Measurements from ENCODE around the gene SAC3D1. TPM values are rescaled to one million over a fixed set of nuclear protein-coding genes. Genes with fewer than 3 reads are reported as not detected.

SAC3D1 gene
- 3.4 TPM for total RNA-seq (2013)
- polyA plus RNA-seq (10 to 100 TPM in 1 of 3 donors, 1 to 10 TPM in 2; 4.4 to 14.1 (median 6.7) TPM), polyA minus RNA-seq (6.8 and 12.8 TPM in 2 replicates), total RNA-seq (0.42 to 5.5 (median 1.4) reads per million in 11 experiments)

- H3K36me3 ChIP-seq (replicated peaks in 1 of 2; ENCODE audit: control insufficient read depth in 1 of 2, insufficient read depth in 2 of 2, low read length in 2 of 2): peaks cover 14 to 39% of the 10 kb centered on the region in 2 donors
- WGBS (ENCODE audit: insufficient coverage): under 1% methylated on average over 91 of the region's 91 CpGs
- no peak for TF ChIP-seq CTCF (IDR thresholded peaks at IDR 0.05)
- Mint-ChIP-seq H3K9me3 (no peaks in the 10 kb centered on the region), H3K4me1 (peaks cover 34% of the 10 kb centered on the region), H3K4me3 (peak within 1 kb of the TSS; percentile 91 to 95), H3K36me3 (peaks cover 21 to 49% of the 10 kb centered on the region in 2 donors), H3K27me3 (ENCODE audit: low read depth in 3 of 3) (peaks cover 0 to 2% (median 0%) of the 10 kb centered on the region in 3 donors), H3K27ac (peak within 1 kb of the TSS; percentile 89 to 98 (median 95))
- H3K4me3 ChIP-seq (replicated peaks in 1 of 3; ENCODE audit: low read depth in 2 of 3, low read length in 3 of 3): peak within 1 kb of the TSS; percentile 72 to 95 (median 74)
- H3K27ac ChIP-seq (ENCODE audit: low read depth in 1 of 2, low read length in 2 of 2): peak within 1 kb of the TSS; percentile 76 to 83
- peaks cover 24% of the 10 kb centered on the region for H3K79me2 ChIP-seq (ENCODE audit: insufficient read depth, low read length)
- no peaks in the 10 kb centered on the region for H3K27me3 ChIP-seq (ENCODE audit: control insufficient read depth in 2 of 2, insufficient read depth in 2 of 2, low read length in 2 of 2)
- peak within 1 kb of the TSS; percentile 89 for H2AFZ ChIP-seq (ENCODE audit: insufficient read depth, low read depth, low read length, poor library complexity, severe bottlenecking)
- H4K20me1 ChIP-seq (ENCODE audit: insufficient read depth, low read length): peaks cover 4% of the 10 kb centered on the region
- H3K4me1 ChIP-seq (ENCODE audit: control insufficient read depth in 1 of 2, insufficient read depth in 2 of 2, low read length in 2 of 2): peaks cover 41 to 60% of the 10 kb centered on the region in 2 donors
- DNase-seq: peak; percentile 72 to 77 (median 73)
- intact Hi-C loops (cut with micrococcal nuclease): no loop called here
- H3K9ac ChIP-seq (ENCODE audit: insufficient read depth, low read length, poor library complexity, severe bottlenecking): peak within 1 kb of the TSS; percentile 69
- no peaks in the 10 kb centered on the region for H3K9me3 ChIP-seq (replicated peaks in 1 of 2; ENCODE audit: control insufficient read depth in 1 of 2, insufficient read depth in 1 of 2, low read length in 2 of 2)
- H3K4me2 ChIP-seq (replicated peaks; ENCODE audit: extremely low read depth, low read length, poor library complexity, severe bottlenecking): peak within 1 kb of the TSS; percentile 95
These were observed at the start of gene SAC3D1 for GRCh38 chr11:65040847-65041622. Gene SAC3D1 (plus strand): TSS chr11:65041210. CDS start chr11:65041293, 83 bp downstream.

- no peak for DNase-seq
- H3K27ac ChIP-seq (ENCODE audit: low read depth in 1 of 2, low read length in 2 of 2): no peak overlapping the region
- no peak overlapping the region for H2AFZ ChIP-seq (ENCODE audit: insufficient read depth, low read depth, low read length, poor library complexity, severe bottlenecking)
- H3K9me3 ChIP-seq (replicated peaks in 1 of 2; ENCODE audit: control insufficient read depth in 1 of 2, insufficient read depth in 1 of 2, low read length in 2 of 2): no peaks in the 10 kb centered on the region
- H3K79me2 ChIP-seq (ENCODE audit: insufficient read depth, low read length): no peaks in the 10 kb centered on the region
- no peak overlapping the region for H3K4me3 ChIP-seq (replicated peaks in 1 of 3; ENCODE audit: low read depth in 2 of 3, low read length in 3 of 3)
- no peaks in the 10 kb centered on the region for H3K36me3 ChIP-seq (replicated peaks in 1 of 2; ENCODE audit: control insufficient read depth in 1 of 2, insufficient read depth in 2 of 2, low read length in 2 of 2)
- no peaks in the 10 kb centered on the region for H4K20me1 ChIP-seq (ENCODE audit: insufficient read depth, low read length)
- no peaks in the 10 kb centered on the region for H3K9me3 Mint-ChIP-seq
- no peak overlapping the region for H3K4me3 Mint-ChIP-seq
- peaks cover 14 to 23% of the 10 kb centered on the region in 2 donors for H3K36me3 Mint-ChIP-seq
- no peak for TF ChIP-seq CTCF (IDR thresholded peaks at IDR 0.05)
- H3K4me1 ChIP-seq (ENCODE audit: control insufficient read depth in 1 of 2, insufficient read depth in 2 of 2, low read length in 2 of 2): peaks cover 39 to 44% of the 10 kb centered on the region in 2 donors
- peaks cover 2 to 9% (median 3%) of the 10 kb centered on the region in 3 donors for H3K27me3 Mint-ChIP-seq (ENCODE audit: low read depth in 3 of 3)
- H3K4me2 ChIP-seq (replicated peaks; ENCODE audit: extremely low read depth, low read length, poor library complexity, severe bottlenecking): no peak overlapping the region
- 95% methylated on average over 5 of the region's 7 CpGs for WGBS (ENCODE audit: insufficient coverage)
- intact Hi-C loops (cut with micrococcal nuclease): no loop called here
- no peaks in the 10 kb centered on the region for H3K27me3 ChIP-seq (ENCODE audit: control insufficient read depth in 2 of 2, insufficient read depth in 2 of 2, low read length in 2 of 2)
- H3K27ac Mint-ChIP-seq: no peak overlapping the region
- peaks cover 56% of the 10 kb centered on the region for H3K4me1 Mint-ChIP-seq
- no peak overlapping the region for H3K9ac ChIP-seq (ENCODE audit: insufficient read depth, low read length, poor library complexity, severe bottlenecking)
These were observed 46.7 kb upstream of the SAC3D1 start for GRCh38 chr11:64994318-64994717.
